Middle frontal gyrus (tissue), 1 donor: ENCODE results near the gene EPHA4.

Experiments
- DNase-seq: peaks from one replicate; pipeline ENCODE4 v3.0.0-alpha.2; 2015; ENCODE audit warnings: low spot score; ENCODE audit errors: extremely low spot score

EPHA4 gene

GRCh38 chr2:221400411-221400810 is 171.7 kb downstream of the EPHA4 start:
- no peak for DNase-seq

- no peak for DNase-seq
Observed at GRCh38 chr2:221399183-221399582, 172.9 kb downstream of the EPHA4 start.

- DNase-seq = no peak
Observed at GRCh38 chr2:221397187-221397586, 174.9 kb downstream of the EPHA4 start.

- DNase-seq = no peak
Observed at GRCh38 chr2:221392228-221392881, 179.7 kb downstream of the EPHA4 start.

- no peak for DNase-seq
Observed at GRCh38 chr2:221390878-221391277, 181.2 kb downstream of the EPHA4 start.

GRCh38 chr2:221389904-221390303 is 182.2 kb downstream of the EPHA4 start:
- no peak for DNase-seq

- no peak for DNase-seq
Observed at GRCh38 chr2:221389421-221389820, 182.7 kb downstream of the EPHA4 start.

GRCh38 chr2:221388891-221389290 is 183.2 kb downstream of the EPHA4 start:
- no peak for DNase-seq

- no peak for DNase-seq
Observed at GRCh38 chr2:221385716-221386115, 186.4 kb downstream of the EPHA4 start.

GRCh38 chr2:221381928-221382488 is 190.1 kb downstream of the EPHA4 start:
- DNase-seq = no peak

GRCh38 chr2:221380686-221381085 is 191.4 kb downstream of the EPHA4 start:
- DNase-seq = no peak

GRCh38 chr2:221380062-221380461 is 192.0 kb downstream of the EPHA4 start:
- DNase-seq = no peak

GRCh38 chr2:221377597-221377996 is 194.5 kb downstream of the EPHA4 start:
- no peak for DNase-seq

GRCh38 chr2:221377066-221377465 is 195.0 kb downstream of the EPHA4 start:
- DNase-seq = no peak

GRCh38 chr2:221374234-221374633 is 197.9 kb downstream of the EPHA4 start:
- DNase-seq = no peak

GRCh38 chr2:221372907-221373306 is 199.2 kb downstream of the EPHA4 start:
- DNase-seq = no peak

GRCh38 chr2:221372159-221372884 is 199.8 kb downstream of the EPHA4 start:
- DNase-seq = no peak

- DNase-seq = no peak
Observed at GRCh38 chr2:221371347-221371746, 200.8 kb downstream of the EPHA4 start.

- DNase-seq = no peak
Observed at GRCh38 chr2:221370857-221371211, 201.3 kb downstream of the EPHA4 start.

- no peak for DNase-seq
Observed at GRCh38 chr2:221370076-221370856, 201.8 kb downstream of the EPHA4 start.
